HepG2 (cell line): ENCODE results near the gene LRR1. TPM values are rescaled to one million over a fixed set of nuclear protein-coding genes. Genes with fewer than 3 reads are reported as not detected.

ENCODE experiments used
- IRX3 ChIP-seq: sonication (generic); formaldehyde crosslinking; IDR thresholded peaks from 2 replicates; pipeline ENCODE4 v1.8.1; 2023; ENCODE audit warnings: mild to moderate bottlenecking, low read depth, missing genetic modification reagents, borderline replicate concordance
- KLF13 ChIP-seq: sonication (generic); formaldehyde crosslinking; IDR thresholded peaks from 2 replicates; pipeline ENCODE4 v1.4.0; 2020; ENCODE audit warnings: mild to moderate bottlenecking, missing genetic modification reagents
- MYC ChIP-seq: sonication (generic); formaldehyde crosslinking; IDR thresholded peaks from 2 replicates; pipeline ENCODE4 v1.9.0; 2021; ENCODE audit warnings: missing genetic modification reagents, borderline replicate concordance
- RFXAP ChIP-seq: sonication (generic); formaldehyde crosslinking; IDR thresholded peaks from 2 replicates; pipeline ENCODE4 v1.4.0; 2020; ENCODE audit warnings: missing genetic modification reagents, borderline replicate concordance
- SAP130 ChIP-seq: IDR thresholded peaks from 2 replicates; pipeline ENCODE4 v1.6.1; 2016; ENCODE audit warnings: low read depth
- SRY ChIP-seq: sonication (generic); formaldehyde crosslinking; IDR thresholded peaks from 2 replicates; pipeline ENCODE4 v1.8.0; 2022; ENCODE audit warnings: mild to moderate bottlenecking, missing genetic modification reagents
- XRCC5 ChIP-seq: fragments of 200-400 bp; formaldehyde crosslinking; optimal IDR thresholded peaks from 2 replicates; pipeline ENCODE3; 2017; ENCODE audit warnings: mild to moderate bottlenecking, low read length
- ZNF598 ChIP-seq: sonication (generic); formaldehyde crosslinking; IDR thresholded peaks from 2 replicates; pipeline ENCODE4 v1.5.1; 2020; ENCODE audit warnings: mild to moderate bottlenecking, missing genetic modification reagents, borderline replicate concordance
- polyA plus RNA-seq, 8 experiments: library from polyadenylated mRNA; depleted of rRNA in 3 of 8; stranded (reverse) in 7 of 8; unstranded in 1 of 8; fragments of >200 nt; fragmentation: Illumina TruSeq in 4 of 8; extraction: Trizol in 4 of 8; gene quantifications; 2 replicates each; pipeline versions ENCODE4 v1.2.1 to v1.2.3, GENCODE V29; 2011 to 2016; ENCODE audit warnings: low read depth in 4 of 8, missing spikeins in 1 of 8, mixed read lengths in 1 of 8; ENCODE audit not compliant: insufficient read depth in 1 of 8
- total RNA-seq, 5 experiments: library from RNA; depleted of rRNA; stranded (reverse); fragments of >200 nt; fragmentation: Illumina TruSeq; extraction: Trizol; gene quantifications; 2 replicates each; pipeline ENCODE4 v1.2.3, GENCODE V29; 2016; ENCODE audit warnings: low read depth in 1 of 5
- TF ChIP-seq, protein P1 (sequence below): sonication (generic); formaldehyde crosslinking; IDR thresholded peaks from 2 replicates; pipeline ENCODE4 v1.5.0; 2020; ENCODE audit warnings: mild to moderate bottlenecking, missing genetic modification reagents, borderline replicate concordance
- TF ChIP-seq, protein P2 (sequence below): sonication (generic); formaldehyde crosslinking; IDR thresholded peaks from 2 replicates; pipeline ENCODE4 v1.5.1; 2020; ENCODE audit warnings: mild to moderate bottlenecking, missing genetic modification reagents, borderline replicate concordance
- TF ChIP-seq, protein P3 (sequence below): sonication (generic); formaldehyde crosslinking; IDR thresholded peaks from 2 replicates; pipeline ENCODE4 v1.4.0; 2020; ENCODE audit warnings: missing genetic modification reagents, low read depth, mild to moderate bottlenecking, borderline replicate concordance
- TF ChIP-seq, protein P4 (sequence below): sonication (generic); formaldehyde crosslinking; IDR thresholded peaks from 2 replicates; pipeline ENCODE4 v1.8.0; 2022; ENCODE audit warnings: mild to moderate bottlenecking, missing genetic modification reagents; ENCODE audit not compliant: insufficient replicate concordance
- TF ChIP-seq, protein P5 (sequence below), 2 experiments: IDR thresholded peaks; 2 replicates each; pipeline ENCODE4 v1.6.1; 2011 to 2012; ENCODE audit warnings: low read length in 2 of 2, borderline replicate concordance in 1 of 2, low read depth in 1 of 2, mild to moderate bottlenecking in 1 of 2, moderate library complexity in 1 of 2

LRR1 gene
- total and polyA plus RNA-seq, 2 of the 13 experiments (the other 11 are each of a cell fraction or from before 2014, with no cell fraction given) = 7.0 to 36.2 TPM

DNA sequence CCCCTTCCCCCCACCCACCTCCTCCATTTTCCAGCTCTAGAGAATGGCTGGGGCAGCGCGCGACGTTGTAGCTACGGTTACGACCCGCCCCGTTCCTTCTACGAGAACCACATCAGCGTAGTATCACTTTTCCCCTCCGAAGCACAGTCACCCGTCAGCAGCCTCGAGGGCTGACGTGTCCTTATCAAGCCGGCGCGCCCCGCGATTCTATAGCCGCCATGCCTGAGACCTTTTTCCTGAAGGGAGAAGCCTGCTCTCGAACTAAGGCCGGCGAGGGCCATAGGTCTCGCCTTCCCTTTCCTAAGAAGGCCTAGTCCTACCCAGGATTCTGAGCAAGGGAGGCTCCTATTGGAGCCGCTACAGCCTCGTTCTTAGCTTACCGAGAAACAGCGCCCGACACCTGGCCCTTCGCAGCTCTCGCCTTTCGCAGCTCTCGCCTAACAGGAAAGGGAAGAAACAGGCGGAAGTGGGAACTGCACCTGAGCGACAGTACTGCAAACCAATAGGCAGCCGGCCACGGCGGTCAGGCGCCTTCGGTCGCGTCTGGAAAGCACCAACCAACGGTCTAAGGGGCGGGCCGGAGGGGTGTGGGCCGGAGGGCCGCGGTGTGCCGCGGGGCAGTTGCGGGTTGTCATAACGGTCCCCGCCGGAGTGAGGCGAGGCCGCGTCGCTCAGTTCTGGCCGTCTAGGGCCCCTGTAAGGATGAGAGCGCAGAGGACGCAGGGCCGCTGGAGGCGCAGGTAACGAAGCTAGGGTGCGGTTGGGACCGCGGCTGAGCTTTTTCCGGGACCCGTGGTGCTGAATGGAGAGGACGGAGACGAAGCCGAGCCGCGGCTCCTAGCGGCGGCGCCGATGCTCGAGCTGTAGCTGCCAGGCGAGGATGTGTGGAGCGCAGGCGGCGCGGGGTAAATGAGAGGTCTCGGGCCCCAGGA, 21.7 kb downstream of the LRR1 start, which contains the start of the genes MGAT2 and RPL36AL (continued):
- TF ChIP-seq, protein P1, sequence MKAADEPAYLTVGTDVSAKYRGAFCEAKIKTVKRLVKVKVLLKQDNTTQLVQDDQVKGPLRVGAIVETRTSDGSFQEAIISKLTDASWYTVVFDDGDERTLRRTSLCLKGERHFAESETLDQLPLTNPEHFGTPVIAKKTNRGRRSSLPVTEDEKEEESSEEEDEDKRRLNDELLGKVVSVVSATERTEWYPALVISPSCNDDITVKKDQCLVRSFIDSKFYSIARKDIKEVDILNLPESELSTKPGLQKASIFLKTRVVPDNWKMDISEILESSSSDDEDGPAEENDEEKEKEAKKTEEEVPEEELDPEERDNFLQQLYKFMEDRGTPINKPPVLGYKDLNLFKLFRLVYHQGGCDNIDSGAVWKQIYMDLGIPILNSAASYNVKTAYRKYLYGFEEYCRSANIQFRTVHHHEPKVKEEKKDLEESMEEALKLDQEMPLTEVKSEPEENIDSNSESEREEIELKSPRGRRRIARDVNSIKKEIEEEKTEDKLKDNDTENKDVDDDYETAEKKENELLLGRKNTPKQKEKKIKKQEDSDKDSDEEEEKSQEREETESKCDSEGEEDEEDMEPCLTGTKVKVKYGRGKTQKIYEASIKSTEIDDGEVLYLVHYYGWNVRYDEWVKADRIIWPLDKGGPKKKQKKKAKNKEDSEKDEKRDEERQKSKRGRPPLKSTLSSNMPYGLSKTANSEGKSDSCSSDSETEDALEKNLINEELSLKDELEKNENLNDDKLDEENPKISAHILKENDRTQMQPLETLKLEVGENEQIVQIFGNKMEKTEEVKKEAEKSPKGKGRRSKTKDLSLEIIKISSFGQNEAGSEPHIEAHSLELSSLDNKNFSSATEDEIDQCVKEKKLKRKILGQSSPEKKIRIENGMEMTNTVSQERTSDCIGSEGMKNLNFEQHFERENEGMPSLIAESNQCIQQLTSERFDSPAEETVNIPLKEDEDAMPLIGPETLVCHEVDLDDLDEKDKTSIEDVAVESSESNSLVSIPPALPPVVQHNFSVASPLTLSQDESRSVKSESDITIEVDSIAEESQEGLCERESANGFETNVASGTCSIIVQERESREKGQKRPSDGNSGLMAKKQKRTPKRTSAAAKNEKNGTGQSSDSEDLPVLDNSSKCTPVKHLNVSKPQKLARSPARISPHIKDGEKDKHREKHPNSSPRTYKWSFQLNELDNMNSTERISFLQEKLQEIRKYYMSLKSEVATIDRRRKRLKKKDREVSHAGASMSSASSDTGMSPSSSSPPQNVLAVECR (CRISPR knock-in tag) = peak; percentile 87
- TF ChIP-seq, protein P2, sequence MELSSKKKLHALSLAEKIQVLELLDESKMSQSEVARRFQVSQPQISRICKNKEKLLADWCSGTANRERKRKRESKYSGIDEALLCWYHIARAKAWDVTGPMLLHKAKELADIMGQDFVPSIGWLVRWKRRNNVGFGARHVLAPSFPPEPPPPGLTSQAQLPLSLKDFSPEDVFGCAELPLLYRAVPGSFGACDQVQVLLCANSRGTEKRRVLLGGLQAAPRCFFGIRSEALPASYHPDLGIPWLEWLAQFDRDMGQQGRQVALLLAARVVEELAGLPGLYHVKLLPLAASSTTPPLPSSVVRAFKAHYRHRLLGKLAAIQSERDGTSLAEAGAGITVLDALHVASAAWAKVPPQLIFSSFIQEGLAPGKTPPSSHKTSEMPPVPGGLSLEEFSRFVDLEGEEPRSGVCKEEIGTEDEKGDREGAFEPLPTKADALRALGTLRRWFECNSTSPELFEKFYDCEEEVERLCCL (CRISPR knock-in tag) = no peak
- TF ChIP-seq ZNF598 (CRISPR knock-in tag) (0 out of 2 replicates have a peak, but pooled peaks have one; percentile 26), MYC (peak; percentile 67), KLF13 (CRISPR knock-in tag) (0 out of 2 replicates have a peak, but pooled peaks have one; percentile 17), IRX3 (0 out of 2 replicates have a peak, but pooled peaks have one; percentile 79), XRCC5 (peak; percentile 40), SRY (CRISPR knock-in tag) (peak; percentile 70; the same call in 1 of the 2 replicates), RFXAP (0 out of 2 replicates have a peak, but pooled peaks have one; percentile 5), SAP130 (peak; percentile 84)
- TF ChIP-seq, protein P3, sequence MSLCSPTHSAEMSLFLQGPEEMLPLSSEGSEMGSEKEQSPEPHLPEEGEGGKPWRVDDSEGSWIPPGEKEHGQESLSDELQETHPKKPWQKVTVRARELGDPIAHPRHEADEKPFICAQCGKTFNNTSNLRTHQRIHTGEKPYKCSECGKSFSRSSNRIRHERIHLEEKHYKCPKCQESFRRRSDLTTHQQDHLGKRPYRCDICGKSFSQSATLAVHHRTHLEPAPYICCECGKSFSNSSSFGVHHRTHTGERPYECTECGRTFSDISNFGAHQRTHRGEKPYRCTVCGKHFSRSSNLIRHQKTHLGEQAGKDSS (CRISPR knock-in tag) = 0 out of 2 replicates have a peak, but pooled peaks have one; percentile 28
- TF ChIP-seq, protein P4, sequence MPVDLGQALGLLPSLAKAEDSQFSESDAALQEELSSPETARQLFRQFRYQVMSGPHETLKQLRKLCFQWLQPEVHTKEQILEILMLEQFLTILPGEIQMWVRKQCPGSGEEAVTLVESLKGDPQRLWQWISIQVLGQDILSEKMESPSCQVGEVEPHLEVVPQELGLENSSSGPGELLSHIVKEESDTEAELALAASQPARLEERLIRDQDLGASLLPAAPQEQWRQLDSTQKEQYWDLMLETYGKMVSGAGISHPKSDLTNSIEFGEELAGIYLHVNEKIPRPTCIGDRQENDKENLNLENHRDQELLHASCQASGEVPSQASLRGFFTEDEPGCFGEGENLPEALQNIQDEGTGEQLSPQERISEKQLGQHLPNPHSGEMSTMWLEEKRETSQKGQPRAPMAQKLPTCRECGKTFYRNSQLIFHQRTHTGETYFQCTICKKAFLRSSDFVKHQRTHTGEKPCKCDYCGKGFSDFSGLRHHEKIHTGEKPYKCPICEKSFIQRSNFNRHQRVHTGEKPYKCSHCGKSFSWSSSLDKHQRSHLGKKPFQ (CRISPR knock-in tag) = peak; percentile 65
- TF ChIP-seq, protein P5, sequence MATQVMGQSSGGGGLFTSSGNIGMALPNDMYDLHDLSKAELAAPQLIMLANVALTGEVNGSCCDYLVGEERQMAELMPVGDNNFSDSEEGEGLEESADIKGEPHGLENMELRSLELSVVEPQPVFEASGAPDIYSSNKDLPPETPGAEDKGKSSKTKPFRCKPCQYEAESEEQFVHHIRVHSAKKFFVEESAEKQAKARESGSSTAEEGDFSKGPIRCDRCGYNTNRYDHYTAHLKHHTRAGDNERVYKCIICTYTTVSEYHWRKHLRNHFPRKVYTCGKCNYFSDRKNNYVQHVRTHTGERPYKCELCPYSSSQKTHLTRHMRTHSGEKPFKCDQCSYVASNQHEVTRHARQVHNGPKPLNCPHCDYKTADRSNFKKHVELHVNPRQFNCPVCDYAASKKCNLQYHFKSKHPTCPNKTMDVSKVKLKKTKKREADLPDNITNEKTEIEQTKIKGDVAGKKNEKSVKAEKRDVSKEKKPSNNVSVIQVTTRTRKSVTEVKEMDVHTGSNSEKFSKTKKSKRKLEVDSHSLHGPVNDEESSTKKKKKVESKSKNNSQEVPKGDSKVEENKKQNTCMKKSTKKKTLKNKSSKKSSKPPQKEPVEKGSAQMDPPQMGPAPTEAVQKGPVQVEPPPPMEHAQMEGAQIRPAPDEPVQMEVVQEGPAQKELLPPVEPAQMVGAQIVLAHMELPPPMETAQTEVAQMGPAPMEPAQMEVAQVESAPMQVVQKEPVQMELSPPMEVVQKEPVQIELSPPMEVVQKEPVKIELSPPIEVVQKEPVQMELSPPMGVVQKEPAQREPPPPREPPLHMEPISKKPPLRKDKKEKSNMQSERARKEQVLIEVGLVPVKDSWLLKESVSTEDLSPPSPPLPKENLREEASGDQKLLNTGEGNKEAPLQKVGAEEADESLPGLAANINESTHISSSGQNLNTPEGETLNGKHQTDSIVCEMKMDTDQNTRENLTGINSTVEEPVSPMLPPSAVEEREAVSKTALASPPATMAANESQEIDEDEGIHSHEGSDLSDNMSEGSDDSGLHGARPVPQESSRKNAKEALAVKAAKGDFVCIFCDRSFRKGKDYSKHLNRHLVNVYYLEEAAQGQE (IDR thresholded peaks at IDR 0.05; ENCODE audit: borderline replicate concordance in 1 of 2, low read depth in 1 of 2, low read length in 2 of 2) = peak in 1 of 2 experiments; percentile 50; a peak in 1 of 4 replicates
